GM18873 (cell line): Measurements from ENCODE around the gene ZFHX3.

ENCODE experiments used
- ATAC-seq: cut with Tn5 transposase; IDR thresholded peaks from one replicate; pipeline ENCODE4 v1.9.1; 2021; ENCODE audit warnings: mild to moderate bottlenecking, moderate library complexity, moderate number of reproducible peaks; ENCODE audit not compliant: unreplicated experiment, low FRiP score

The ZFHX3 gene

DNA sequence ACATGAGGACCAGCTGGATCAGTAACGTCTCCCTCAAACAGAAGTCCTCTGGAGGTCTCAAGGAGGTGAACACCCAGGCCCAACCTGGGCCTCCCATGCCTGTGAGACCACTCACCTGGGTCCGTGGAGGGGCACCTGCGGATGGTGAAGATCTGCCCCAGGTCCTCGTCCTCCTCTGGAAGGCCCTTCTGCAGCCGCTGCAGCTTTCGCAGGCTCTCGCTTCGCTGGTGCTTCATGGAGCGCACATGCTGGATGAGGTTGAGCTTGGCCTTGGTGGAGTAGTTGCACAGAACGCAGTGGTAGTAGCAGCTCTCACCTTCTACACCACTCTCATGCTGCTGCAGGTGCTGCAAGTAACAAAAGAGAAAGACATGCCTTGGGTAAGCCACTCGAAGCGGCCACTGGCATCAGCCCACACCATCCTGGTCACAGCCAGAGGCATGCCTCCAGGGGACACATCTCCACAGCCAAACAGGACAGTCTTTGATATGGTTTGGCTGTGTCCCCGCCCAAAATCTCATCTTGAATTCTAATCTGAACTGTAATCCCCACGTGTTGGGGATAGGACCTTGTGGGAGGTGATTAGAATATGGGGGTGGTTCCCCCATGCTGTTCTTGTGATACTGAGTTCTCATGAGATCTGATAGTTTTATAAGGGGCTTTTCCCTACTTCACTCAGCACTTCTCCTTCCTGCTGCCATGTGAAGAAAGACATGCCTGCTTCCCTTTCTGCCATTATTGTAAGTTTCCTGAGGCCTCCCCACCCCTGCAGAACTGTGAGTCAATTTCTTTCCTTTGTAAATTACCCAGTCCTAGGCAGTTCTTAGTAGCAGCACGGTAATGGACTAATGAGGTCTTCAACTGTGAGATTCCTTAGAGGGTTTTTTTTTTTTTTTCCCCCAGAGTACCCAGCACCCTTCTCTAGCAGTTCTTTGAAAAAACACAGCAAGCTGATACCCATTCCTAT, 158.0 kb downstream of the ZFHX3 start:
- no peak for ATAC-seq

DNA sequence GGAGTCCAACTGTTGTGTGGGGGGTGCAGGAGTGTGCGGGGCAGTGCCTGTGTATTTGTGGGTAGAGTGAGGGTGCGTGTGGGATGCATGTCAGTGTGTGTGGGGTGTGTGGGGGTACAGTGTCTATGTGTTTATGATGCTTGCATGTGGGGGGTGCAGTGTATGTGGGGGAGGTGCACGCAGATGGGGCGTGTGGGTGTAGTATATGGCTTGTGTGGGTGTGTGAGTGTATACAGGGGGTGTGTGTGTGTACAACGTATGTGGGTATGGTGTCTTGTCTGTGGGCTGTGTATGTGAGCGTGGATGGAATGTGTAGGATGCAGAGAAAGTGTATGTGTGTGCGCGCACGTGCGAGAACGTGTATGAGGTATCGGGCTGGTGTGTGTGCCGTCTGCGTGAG, 160.4 kb downstream of the ZFHX3 start:
- no peak for ATAC-seq

DNA sequence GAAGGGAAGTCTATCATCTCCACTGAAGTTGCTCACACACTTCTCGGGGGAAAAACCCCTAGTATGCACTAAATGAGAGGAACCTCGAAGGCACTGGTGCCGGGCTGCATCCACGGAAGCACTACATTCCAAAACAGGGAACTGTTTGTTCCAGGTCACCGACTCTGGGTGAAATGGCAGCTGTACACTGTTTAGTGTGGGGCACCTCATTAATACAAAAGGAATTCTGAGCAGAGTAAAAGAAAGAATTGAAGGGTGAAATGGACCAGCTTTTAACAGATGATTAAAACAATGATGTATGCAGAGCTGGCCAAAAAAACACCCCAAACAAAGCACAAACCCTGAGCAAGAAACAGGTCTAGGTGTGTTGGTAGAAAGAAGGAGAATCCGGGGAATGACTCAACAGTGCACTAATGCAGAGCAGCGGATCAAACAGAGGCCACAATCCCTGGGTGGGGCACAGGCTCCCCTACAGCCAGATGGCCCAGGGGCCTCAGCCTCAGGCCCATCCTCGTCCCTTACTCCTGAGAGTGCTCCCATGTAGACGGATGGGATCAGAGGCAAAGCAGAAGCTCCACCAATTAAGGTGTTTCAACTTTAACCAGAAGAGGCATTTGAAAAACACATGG, 161.5 kb downstream of the ZFHX3 start:
- ATAC-seq, result no peak

DNA sequence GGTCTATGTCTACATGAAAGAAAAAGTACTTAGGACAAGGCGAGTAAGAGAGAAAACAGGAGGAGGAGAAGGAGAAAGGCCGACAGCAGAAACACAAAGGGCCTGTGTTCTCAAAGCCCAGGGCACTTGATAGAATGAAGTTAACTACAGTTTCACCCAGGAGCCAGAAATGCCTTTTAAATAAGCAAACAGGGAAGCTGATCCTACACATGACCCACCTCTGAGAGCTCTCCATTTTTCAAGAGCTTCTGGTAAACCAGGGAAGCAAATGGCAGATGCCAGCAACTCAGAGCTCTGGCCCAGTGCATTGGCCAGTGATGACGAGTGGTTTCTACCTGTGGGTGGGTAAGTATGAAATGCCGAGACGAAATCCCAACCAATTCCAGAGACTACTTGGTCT, 163.4 kb downstream of the ZFHX3 start:
- no peak for ATAC-seq

DNA sequence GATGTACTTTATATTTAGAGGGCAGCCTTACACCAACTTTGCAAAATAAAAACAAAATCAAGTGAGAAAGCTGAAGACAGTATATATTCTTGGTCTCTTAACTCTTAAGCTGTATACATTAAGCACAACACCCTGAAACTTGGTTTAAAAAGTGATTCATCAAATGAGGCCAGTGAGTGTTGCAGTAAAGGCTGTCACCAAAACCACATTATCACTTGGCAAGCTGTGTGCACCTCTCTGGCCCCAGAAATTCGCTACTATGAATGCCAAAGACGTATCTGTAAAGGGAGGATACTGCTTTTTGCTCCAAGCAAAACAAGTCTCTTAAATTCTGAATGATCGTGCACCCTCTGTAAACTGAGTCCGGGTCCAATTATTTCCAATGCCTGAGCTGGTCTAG, 163.9 kb downstream of the ZFHX3 start:
- no peak for ATAC-seq

DNA sequence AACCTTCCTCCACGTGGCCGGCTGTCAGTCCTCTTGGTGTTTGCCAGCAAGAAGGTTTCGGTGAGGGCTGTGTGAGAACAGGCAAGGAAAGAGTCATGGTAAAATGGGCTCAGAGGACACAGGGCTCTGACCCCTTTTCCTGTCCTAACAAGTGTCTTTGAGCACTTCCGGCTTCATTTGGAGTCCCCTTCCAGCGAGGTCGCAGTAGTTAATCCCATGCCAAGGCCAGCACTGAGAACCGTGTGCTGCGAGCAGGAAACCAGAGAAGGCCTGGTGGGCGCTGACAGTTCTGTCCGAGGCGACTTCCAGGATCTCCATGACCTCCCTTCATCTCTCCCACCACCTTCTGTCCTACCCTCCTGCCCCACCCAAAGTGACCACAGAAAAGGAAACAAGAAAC, 168.1 kb downstream of the ZFHX3 start:
- no peak for ATAC-seq

DNA sequence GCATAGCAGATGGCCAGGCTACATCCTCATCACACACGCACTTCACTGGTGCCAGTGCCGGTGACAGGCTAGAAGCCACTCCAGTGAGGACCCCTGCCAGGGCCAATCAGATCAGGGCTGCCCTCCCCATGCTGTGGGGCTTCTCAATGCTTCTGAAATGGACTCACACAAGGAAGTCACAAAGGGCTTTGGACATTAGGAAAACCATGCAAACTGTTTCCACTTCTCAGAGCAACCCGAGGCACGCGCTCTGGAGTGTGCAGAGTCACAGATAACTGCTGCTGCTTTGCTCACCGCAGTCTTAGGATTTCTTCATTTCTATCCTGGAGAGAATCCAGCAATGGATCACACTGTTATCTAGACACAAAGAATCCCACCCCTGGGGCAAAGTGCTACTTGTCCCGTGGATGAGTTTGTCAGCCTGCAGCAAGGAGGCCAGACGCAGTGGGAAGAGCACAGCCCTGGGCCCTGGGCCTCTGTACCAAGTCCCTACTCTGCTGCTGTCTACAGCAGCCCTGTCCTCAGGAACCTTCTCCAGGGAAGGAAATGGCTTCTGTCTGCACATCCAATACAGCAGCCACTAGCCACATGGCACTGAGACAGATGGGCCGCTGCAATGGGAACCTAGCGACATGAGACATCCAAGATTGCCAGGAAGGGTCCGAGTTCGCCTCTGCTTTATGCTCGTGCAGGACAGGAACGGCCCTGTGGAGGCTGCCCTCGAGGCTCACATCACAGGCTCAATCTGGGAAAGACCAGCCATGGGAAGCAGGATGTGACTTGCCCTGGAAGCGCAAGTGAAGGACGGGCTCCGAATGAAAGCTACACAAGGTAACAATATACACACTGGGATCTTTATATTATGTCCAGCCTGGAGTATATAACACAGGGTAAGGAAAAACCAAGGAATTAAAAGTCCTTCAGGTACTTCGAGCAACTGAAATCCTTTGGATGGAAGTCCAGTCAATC, 169.3 kb downstream of the ZFHX3 start:
- no peak for ATAC-seq

DNA sequence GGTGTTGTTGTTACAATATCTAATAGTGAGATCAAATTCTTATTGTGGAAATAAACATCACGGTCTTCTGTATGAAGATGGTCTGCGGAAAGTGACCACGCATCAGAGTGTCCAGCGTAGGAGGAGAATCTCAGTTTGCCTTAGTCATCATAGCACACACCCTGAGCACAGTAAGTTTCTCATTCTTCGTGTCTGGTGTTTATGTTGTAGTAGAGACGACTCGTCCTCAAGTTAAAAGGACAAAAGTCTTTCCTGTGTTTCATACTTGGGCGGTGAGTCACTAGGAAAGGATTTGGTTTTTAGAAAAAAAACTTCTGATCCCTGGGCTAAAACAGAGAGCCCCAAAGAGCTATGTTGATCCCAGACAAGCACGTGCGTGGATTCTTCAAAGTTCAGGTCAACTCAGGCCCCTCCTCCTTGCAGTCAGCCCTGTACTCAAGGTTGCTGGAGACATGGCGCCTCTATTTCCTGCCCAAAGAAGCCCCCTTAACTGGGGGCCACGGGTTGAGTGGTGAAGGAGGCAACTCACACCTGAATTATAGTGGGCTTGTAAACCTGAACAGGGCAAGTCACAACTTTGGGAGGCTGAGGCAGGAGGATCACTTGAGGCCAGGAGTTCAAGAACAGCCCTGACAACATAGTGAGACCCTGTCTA, 170.4 kb downstream of the ZFHX3 start:
- no peak for ATAC-seq

DNA sequence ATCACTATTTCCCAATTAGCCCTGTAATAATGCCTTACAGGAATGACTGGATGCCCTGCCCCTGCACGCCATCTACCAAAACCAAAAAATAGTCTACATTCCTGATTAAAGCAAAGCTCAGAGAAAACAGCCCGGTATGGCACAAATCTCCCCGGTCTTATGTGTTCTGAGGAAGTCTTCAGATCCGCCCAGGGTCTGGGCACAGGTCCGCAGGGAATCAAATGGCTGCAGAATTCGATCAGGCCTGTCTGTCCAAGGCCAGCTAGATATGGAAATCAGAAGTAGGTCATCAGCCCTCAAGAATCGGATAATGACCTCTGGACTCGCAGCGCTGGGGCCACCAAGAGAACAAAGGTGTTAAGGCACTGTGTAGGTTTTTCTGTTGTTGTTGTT, 171.0 kb downstream of the ZFHX3 start:
- ATAC-seq, result no peak

DNA sequence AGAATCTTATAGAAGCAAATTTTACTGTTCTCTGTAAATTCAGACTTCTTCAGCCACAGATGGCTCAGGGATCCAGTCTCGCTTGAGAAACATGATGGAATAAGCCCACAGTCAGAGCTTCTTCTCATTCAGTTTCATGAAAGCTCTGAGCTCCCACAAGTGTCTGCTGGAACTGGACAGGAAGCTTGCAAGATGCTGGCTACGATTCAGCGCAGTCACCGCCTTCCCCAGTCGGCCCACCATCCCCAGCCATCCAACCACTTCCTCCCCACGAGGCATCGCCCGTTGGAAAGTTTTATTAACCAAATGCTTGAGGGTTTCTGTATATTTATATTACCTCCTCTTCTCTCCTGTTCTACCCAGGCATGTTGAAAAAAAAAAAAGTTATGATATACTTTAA, 171.7 kb downstream of the ZFHX3 start:
- ATAC-seq, result no peak

DNA sequence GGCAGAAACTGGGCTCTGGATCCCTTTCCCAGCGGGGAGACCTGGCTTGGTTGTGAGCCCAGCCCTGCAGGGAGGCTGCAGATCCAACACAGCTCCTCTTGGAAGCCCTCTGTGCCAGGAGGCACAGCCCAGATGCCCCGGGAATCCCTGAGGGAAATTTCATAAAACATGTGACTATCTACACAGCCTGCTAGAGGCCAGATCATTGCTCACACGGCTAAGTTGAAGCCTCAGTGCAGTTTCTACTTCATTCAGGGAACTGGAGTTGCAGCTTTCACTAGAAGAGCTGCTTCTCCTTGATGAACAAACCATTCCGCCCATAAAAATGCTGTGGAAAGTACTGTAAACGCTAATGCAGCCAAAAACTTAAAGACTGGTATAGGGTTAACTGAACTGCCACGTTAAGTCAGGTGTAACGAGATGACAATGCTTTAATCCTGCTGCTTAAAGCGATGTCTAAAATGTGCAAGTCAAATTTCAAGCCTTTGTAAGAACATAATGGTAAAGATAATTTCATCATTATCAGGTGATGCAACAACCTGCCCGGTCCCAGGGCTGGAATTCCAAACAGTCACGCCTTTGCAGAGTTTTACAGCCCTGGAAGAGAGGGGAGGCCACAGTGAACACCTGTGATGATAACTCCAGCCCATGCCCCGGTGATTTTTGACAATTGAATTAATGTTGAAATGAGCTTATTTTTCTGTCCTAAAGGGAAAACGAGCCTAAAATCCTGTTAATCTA, 172.5 kb downstream of the ZFHX3 start:
- ATAC-seq, result no peak

DNA sequence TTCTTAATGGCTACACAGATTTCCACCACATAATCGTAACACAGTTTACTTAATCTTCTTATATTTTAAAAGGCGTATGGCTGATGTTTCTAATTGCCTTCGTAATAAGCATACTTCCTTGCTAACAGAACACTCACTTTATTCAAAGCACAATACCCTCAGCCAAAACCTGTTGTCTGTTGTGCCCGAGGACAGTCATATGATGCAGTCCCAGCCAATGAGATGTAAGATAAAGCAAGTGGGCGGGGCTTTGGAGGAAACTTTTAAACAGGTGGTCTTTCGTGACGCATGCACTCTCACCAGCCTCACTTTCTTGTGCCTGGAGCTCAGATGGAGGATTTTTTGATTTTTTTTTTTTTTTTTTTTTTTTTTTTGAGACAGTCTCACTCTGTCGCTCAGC, 174.1 kb downstream of the ZFHX3 start:
- no peak for ATAC-seq

DNA sequence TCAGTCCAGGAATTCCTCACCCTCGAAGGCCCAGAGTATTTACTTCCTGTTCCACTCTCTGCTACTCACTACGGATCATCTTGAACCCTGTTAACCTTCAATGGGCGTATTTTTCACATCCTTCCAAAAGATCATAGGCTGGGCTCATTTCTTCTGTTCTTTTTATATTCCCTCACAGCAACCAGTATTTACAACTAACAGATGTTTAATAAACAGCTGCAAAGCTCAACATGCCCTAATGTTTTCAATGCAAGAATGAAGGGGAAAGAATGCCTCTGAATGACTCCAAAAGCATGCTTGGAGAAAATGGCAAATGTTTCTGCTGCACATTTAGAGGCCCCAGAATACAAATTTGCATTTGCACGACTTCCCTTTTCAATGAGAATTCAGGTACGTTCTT, 174.9 kb downstream of the ZFHX3 start:
- no peak for ATAC-seq

DNA sequence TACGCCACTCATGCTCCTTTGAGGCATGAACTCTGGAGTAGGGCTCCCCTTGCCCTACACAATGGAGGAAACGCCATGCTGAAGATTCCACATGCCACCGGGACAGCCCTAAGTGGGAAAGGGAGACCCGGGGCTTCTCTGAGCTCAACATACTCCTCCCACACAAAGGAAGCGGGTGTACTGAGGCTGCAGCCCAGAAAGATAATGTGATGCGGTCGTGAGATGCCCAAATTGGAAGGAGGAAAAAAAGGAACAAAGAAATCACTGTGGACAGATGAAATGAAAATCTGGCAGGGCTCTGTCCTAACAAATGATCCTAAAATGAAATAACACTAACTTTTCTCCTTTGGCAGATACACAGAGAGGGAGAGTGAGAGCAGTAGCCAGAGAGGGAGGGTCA, 182.1 kb downstream of the ZFHX3 start:
- no peak for ATAC-seq

DNA sequence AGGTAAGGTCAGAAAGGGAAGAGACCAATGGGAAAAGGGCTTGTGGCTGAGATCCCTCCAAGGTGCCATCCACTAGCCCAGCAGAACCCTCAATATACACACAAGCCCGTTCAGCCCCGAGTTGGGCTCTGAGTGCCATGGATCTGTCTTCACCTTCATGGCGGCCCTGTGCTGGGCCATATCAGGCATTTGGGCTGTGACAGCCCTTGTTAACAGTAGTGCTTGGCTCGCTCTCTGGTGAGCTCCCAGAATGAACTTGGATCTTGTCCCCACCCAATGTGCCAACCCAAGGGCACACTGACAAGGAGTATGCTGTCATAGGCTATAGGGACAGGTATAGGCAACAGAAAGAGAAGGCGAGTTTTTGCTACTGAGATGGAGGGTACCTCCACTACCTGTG, 182.7 kb downstream of the ZFHX3 start:
- ATAC-seq, result no peak

DNA sequence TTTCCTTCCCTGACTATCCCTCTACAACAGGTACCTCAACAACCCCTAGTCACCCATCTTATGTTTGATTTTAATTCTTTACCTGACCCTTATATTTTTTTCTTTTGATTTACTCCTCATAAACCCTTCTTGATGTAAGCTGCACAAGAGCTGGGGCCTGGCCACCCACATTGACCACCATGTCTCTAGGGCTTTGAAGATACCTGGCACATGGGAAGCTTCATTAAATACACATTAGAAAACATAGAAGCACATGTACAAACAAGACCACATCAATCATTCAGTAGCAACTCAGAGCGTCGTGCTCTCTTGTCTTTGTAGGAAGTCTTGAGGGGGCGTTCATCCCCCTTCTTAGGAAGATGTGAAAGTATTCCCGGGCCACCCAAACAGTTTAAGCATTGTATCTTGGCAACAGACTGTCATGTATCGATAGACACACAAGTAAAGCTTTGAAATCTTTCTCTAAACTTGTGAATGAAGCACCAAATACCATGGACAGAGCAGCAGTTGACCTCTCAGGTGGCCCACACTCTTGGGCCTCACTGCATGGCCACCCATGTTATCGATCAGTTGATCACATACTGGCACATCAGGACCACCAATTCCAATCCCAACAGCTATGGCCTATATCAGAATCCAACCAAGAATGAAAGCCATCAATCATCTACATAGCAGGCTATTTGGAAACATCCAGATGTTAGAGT, 183.6 kb downstream of the ZFHX3 start:
- ATAC-seq, result no peak

DNA sequence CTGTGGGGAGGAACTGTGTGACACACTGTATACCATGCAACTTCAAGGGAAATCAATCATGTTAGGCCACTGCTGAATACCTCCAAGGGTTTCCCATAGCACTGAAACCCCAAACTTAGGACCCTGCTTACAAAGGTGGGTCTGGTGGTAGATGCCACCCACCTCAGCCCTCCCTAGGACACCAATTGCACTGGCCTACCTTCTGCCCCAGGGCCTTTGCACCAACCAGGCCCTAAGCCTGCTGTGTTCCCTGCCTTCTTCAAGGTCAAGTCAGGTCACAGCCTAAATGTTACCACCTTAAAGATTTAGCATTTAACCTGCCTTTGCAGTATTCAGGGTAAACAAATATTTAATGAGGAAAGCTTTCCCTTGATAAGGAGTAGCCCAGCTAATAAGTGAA, 185.8 kb downstream of the ZFHX3 start:
- no peak for ATAC-seq

DNA sequence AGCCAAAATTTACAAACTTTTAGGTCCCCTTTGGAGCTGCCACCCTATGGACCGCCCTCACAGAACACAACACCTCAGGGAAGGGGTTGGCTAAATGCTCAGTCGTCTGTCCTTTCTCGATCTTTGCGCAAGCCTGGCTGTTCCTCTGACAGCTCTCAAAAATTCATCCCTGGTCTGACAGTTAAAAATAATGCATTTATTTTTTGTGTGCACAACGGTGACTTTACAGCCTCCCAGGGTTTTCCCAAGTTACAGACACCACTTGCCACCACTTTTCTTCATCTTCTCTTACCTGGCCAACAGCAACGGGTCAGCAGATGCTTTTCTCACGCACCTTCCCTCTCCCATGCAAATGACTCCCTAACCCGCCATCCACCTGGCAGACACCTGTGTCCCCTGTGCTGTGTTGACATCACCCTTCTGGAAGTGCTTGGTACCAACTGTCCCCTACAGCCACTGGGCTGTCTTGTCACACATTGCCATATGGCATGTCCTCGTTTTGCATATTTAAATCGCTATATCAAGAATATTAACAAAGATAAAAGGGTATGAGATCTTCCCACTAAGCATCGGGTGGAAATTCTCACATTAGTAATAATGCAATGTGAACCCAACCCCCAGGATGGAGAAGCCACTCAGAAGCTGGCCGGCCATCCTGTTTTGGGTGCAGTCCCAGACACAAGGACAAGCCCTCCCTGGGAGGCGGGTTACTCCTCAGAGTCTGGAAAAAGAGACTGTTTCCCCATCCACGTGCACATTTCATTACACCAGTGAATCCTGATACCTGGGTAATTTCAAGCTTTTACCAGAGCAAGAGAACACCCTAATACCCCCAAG, 187.0 kb downstream of the ZFHX3 start:
- ATAC-seq, result no peak
